Thyroid gland (tissue), 4 donors: ENCODE measurements around the gene EYA3.

Experiments used
- POLR2A ChIP-seq, 2 donors: fragments of 450-650 bp; IDR thresholded peaks; one replicate each; pipeline ENCODE4 v1.6.1; 2017; ENCODE audit warnings: antibody characterized with exemption in 2 of 2, mild to moderate bottlenecking in 2 of 2, moderate library complexity in 1 of 2
- TF ChIP-seq, protein P1 (sequence below), 6 experiments: fragments of 200-600 bp in 3 of 6; fragments of 450-650 bp in 3 of 6; sonication (generic) in 3 of 6; IDR thresholded peaks; one replicate each; pipeline ENCODE4 v1.5.1; 2016 to 2019; ENCODE audit warnings: antibody characterized with exemption in 6 of 6, mild to moderate bottlenecking in 2 of 6, inconsistent platforms in 1 of 6, moderate library complexity in 1 of 6

DNA sequence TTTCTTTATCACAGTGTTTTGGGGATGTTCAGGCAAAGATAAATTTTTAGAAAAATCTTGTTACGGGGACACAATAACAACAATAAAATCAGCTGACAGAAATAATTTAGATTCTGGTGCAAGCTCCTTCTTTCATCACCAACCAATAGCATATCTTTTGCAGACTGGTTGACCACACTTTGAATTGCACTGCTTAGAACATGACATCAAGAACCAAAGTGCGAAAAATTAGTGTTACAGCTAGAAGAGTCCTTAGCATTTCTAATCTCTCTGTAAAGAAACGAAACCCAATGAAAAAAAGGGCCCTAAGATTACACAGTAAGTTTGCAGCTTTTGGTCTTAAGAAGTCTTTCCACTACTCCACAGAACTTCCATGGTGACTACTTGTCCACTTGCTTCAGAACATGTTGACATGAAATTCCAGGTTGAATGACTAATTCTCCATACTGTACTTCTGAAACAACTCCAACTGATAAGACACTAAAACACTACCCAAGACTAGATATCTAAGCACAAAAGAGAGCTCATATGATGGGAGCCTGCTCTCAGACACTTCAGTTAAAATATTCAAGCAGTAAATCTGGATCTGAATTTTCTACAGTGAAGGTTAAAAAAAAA lies 97.4 kb downstream of the EYA3 start:
- TF ChIP-seq, protein P1, sequence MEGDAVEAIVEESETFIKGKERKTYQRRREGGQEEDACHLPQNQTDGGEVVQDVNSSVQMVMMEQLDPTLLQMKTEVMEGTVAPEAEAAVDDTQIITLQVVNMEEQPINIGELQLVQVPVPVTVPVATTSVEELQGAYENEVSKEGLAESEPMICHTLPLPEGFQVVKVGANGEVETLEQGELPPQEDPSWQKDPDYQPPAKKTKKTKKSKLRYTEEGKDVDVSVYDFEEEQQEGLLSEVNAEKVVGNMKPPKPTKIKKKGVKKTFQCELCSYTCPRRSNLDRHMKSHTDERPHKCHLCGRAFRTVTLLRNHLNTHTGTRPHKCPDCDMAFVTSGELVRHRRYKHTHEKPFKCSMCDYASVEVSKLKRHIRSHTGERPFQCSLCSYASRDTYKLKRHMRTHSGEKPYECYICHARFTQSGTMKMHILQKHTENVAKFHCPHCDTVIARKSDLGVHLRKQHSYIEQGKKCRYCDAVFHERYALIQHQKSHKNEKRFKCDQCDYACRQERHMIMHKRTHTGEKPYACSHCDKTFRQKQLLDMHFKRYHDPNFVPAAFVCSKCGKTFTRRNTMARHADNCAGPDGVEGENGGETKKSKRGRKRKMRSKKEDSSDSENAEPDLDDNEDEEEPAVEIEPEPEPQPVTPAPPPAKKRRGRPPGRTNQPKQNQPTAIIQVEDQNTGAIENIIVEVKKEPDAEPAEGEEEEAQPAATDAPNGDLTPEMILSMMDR (IDR thresholded peaks at IDR 0.05): no peak
- no peak for TF ChIP-seq POLR2A (IDR thresholded peaks at IDR 0.05)
